ENCODE data around the gene THUMPD3. TPM values are rescaled to one million over a fixed set of nuclear protein-coding genes. Genes with fewer than 3 reads are reported as not detected.

Gene THUMPD3
- total RNA-seq, 1 donor from 2014 or later: 32.7 TPM

DNA sequence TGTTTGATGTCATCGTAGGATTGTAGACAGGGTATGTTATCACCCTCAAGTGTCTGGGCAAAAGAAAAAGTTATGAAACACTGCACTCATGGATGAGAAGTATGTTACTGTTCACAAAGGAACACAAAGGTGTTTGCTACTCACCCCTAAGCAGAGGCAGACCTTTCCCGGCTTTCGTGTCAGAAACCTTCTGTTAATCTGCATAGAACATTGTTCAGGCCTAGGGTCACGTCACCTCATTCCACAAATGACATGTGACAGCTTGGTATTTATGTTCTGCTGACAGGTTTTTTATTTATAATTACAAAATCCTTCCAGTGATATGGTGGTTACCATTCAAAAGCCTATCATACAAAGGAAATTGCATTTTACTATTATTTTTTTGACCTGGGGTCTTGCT lies 16.5 kb downstream of the THUMPD3 start:
- H3K4me2 ChIP-seq (ENCODE audit: low read length): no peak overlapping the region
- TF ChIP-seq EZH2 (IDR thresholded peaks at IDR 0.05; ENCODE audit: insufficient read depth, low read length): no peak
- TF ChIP-seq, protein P1, sequence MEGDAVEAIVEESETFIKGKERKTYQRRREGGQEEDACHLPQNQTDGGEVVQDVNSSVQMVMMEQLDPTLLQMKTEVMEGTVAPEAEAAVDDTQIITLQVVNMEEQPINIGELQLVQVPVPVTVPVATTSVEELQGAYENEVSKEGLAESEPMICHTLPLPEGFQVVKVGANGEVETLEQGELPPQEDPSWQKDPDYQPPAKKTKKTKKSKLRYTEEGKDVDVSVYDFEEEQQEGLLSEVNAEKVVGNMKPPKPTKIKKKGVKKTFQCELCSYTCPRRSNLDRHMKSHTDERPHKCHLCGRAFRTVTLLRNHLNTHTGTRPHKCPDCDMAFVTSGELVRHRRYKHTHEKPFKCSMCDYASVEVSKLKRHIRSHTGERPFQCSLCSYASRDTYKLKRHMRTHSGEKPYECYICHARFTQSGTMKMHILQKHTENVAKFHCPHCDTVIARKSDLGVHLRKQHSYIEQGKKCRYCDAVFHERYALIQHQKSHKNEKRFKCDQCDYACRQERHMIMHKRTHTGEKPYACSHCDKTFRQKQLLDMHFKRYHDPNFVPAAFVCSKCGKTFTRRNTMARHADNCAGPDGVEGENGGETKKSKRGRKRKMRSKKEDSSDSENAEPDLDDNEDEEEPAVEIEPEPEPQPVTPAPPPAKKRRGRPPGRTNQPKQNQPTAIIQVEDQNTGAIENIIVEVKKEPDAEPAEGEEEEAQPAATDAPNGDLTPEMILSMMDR (IDR thresholded peaks at IDR 0.05; ENCODE audit: insufficient read depth, low read depth, low read length): no peak
- no peaks in the 10 kb centered on the region for H3K9me3 ChIP-seq (ENCODE audit: insufficient read depth, low read depth, low read length)
- Mint-ChIP-seq H3K36me3 (ENCODE audit: low read depth, unreplicated experiment) (peaks cover 15% of the 10 kb centered on the region), H3K4me1 (ENCODE audit: low read depth, unreplicated experiment) (peaks cover 9% of the 10 kb centered on the region), H3K4me3 (ENCODE audit: unreplicated experiment) (no peak overlapping the region), H3K9me3 (ENCODE audit: unreplicated experiment) (no peaks in the 10 kb centered on the region), H3K27ac (ENCODE audit: unreplicated experiment) (no peak overlapping the region), H3K27me3 (ENCODE audit: low read depth, unreplicated experiment) (no peaks in the 10 kb centered on the region)
- H3K27ac ChIP-seq (ENCODE audit: low read depth, low read length): no peak overlapping the region
- DNase-seq (ENCODE audit: low read depth): no peak
- no peak overlapping the region for H3K9ac ChIP-seq (ENCODE audit: low read length)
- H3K36me3 ChIP-seq (ENCODE audit: insufficient read depth, low read length): peaks cover 53% of the 10 kb centered on the region
- no peaks in the 10 kb centered on the region for H3K27me3 ChIP-seq (ENCODE audit: insufficient read depth, low read length)
- H2AFZ ChIP-seq (ENCODE audit: low read depth, low read length): no peak overlapping the region
- no peaks in the 10 kb centered on the region for H3K4me1 ChIP-seq (ENCODE audit: insufficient read depth, low read length)
- peaks cover 3% of the 10 kb centered on the region for H4K20me1 ChIP-seq (ENCODE audit: insufficient read depth, low read length)
- no peak for FAIRE-seq
- peaks cover 4% of the 10 kb centered on the region for H3K79me2 ChIP-seq (ENCODE audit: insufficient read depth, low read length)
- H3K4me3 ChIP-seq (ENCODE audit: insufficient read depth, low read depth, low read length): no peak overlapping the region

DNA sequence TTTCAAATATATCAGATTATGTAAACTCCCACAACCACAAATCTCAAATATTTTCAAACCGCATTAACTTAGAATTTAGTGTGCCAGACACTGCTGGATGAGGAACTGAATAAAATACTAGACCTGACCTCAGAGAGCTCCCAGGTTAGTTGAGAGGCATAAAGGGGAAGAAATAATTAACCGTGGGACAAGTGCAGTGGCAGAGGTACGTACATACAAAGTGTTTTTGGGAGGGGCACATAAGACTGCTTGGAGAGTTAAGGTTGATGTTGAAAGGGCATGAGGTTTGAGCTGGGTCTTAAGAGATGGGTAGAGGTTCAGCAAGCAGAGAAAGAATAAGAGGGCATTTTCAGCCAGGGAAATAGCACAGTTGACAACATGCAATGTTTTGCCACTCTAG lies 17.2 kb downstream of the THUMPD3 start:
- Histone ChIP-seq H3K79me2 (ENCODE audit: insufficient read depth, low read length) (peaks cover 4% of the 10 kb centered on the region), H2AFZ (ENCODE audit: low read depth, low read length) (no peak overlapping the region), H3K4me2 (ENCODE audit: low read length) (no peak overlapping the region), H3K4me1 (ENCODE audit: insufficient read depth, low read length) (peaks cover 4% of the 10 kb centered on the region), H3K36me3 (ENCODE audit: insufficient read depth, low read length) (peaks cover 49% of the 10 kb centered on the region), H3K9me3 (ENCODE audit: insufficient read depth, low read depth, low read length) (no peaks in the 10 kb centered on the region), H3K27ac (ENCODE audit: low read depth, low read length) (no peak overlapping the region), H3K27me3 (ENCODE audit: insufficient read depth, low read length) (no peaks in the 10 kb centered on the region), H3K9ac (ENCODE audit: low read length) (no peak overlapping the region), H3K4me3 (ENCODE audit: insufficient read depth, low read depth, low read length) (no peak overlapping the region), H4K20me1 (ENCODE audit: insufficient read depth, low read length) (peaks cover 9% of the 10 kb centered on the region)
- peaks cover 9% of the 10 kb centered on the region for H3K36me3 Mint-ChIP-seq (ENCODE audit: low read depth, unreplicated experiment)
- no peak for TF ChIP-seq EZH2 (IDR thresholded peaks at IDR 0.05; ENCODE audit: insufficient read depth, low read length)
- TF ChIP-seq, protein P1 (IDR thresholded peaks at IDR 0.05; ENCODE audit: insufficient read depth, low read depth, low read length): no peak
- no peak for FAIRE-seq
- peaks cover 15% of the 10 kb centered on the region for H3K4me1 Mint-ChIP-seq (ENCODE audit: low read depth, unreplicated experiment)
- DNase-seq (ENCODE audit: low read depth): no peak
- H3K9me3 Mint-ChIP-seq (ENCODE audit: unreplicated experiment): no peaks in the 10 kb centered on the region
- H3K4me3 Mint-ChIP-seq (ENCODE audit: unreplicated experiment): no peak overlapping the region
- no peak overlapping the region for H3K27ac Mint-ChIP-seq (ENCODE audit: unreplicated experiment)
- no peaks in the 10 kb centered on the region for H3K27me3 Mint-ChIP-seq (ENCODE audit: low read depth, unreplicated experiment)

DNA sequence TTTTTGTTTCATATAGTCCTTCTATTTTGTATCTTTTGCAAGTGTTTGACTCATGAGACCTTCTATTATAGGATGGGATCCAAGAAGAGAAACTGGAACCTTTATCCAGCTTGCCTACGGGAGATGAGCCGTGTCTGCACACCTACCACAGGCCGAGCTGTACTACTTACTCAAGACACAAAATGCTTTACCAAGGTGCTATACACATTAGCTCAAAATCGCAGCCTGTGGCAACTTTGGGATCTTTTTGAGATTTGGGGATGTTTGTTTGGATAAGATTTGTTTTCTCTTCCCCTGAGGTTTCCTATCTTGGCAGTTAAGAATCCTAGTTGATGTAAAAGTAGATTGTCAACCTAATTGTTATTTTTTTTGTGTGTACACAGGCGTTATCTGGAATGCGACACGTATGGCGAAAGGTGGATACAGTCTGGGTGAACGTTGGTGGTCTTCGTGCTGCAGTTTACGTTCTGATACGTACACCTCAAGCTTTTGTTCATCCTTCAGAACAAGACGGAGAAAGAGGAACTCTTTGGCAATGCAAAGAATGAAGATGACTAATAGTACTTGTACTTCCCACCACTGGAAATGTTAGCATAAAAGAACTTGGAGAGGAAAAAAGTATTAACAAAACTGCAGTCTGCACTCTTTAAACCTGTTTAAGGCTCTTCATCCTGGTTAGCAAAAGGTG lies 21.4 kb downstream of the THUMPD3 start:
- Mint-ChIP-seq H3K9me3 (ENCODE audit: unreplicated experiment) (no peaks in the 10 kb centered on the region), H3K36me3 (ENCODE audit: low read depth, unreplicated experiment) (peaks cover 2% of the 10 kb centered on the region), H3K27ac (ENCODE audit: unreplicated experiment) (peak overlapping the region; percentile 66), H3K27me3 (ENCODE audit: low read depth, unreplicated experiment) (no peaks in the 10 kb centered on the region), H3K4me1 (ENCODE audit: low read depth, unreplicated experiment) (peaks cover 40% of the 10 kb centered on the region), H3K4me3 (ENCODE audit: unreplicated experiment) (no peak overlapping the region)
- H3K36me3 ChIP-seq (ENCODE audit: insufficient read depth, low read length): peaks cover 63% of the 10 kb centered on the region
- no peaks in the 10 kb centered on the region for H3K9me3 ChIP-seq (ENCODE audit: insufficient read depth, low read depth, low read length)
- no peak overlapping the region for H3K4me2 ChIP-seq (ENCODE audit: low read length)
- H4K20me1 ChIP-seq (ENCODE audit: insufficient read depth, low read length): peaks cover 21% of the 10 kb centered on the region
- no peak overlapping the region for H2AFZ ChIP-seq (ENCODE audit: low read depth, low read length)
- H3K27ac ChIP-seq (ENCODE audit: low read depth, low read length): peak overlapping the region; percentile 21
- H3K79me2 ChIP-seq (ENCODE audit: insufficient read depth, low read length): peaks cover 16% of the 10 kb centered on the region
- H3K4me3 ChIP-seq (ENCODE audit: insufficient read depth, low read depth, low read length): no peak overlapping the region
- FAIRE-seq (no peak), DNase-seq (ENCODE audit: low read depth) (peak; percentile 60)
- H3K27me3 ChIP-seq (ENCODE audit: insufficient read depth, low read length): no peaks in the 10 kb centered on the region
- H3K9ac ChIP-seq (ENCODE audit: low read length): peak overlapping the region; percentile 15
- no peak for TF ChIP-seq EZH2 (IDR thresholded peaks at IDR 0.05; ENCODE audit: insufficient read depth, low read length)
- TF ChIP-seq, protein P1 (IDR thresholded peaks at IDR 0.05; ENCODE audit: insufficient read depth, low read depth, low read length): no peak
- H3K4me1 ChIP-seq (ENCODE audit: insufficient read depth, low read length): peaks cover 10% of the 10 kb centered on the region

Data from astrocyte (in vitro differentiated cells and primary cell).